ENCODE results near the gene NFE2.
"Not testable (repeated sequence)": the region's sequence is repeated elsewhere in the genome, so short reads cannot be mapped to it uniquely, and the experiment has no call there.

Gene NFE2

DNA sequence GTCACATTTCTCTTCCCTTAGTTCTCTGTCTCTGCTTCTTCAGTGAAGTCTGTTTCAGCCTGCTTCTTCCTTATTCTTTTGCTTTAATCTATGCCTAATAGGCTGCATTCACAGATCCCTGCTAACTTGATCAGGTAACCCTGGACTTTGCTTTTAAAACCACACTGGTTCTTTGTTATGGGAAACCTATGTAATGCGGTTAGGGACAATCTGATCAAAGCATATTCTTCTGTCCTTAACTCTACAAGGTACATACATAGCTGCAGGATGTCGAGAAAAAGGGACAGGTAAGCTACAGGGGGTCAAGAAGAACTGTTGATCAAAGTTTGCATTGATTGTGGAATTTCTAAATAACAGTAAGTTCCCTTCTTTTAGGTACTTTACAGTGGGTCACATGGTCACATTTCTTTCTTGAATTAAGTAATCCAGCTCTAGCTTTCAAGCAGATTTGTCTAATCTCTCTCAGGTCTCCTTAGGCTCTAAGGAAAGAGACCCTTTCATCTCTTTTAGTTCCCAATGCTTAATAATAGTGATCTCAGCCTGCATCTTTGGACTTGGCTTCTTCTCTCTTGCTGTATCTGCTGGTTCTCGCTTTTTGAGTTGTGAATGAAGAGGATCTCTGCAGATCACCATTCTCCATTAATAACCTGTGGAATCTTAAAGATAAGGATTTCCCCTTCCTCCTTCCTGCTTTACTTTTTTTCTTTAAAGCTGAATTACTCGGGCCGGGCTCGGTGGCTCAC lies 28.0 kb upstream of the NFE2 start:
- H3K4me3 ChIP-seq (ENCODE audit: low read depth, low read length), result no peak overlapping the region
- TF ChIP-seq, protein P1, sequence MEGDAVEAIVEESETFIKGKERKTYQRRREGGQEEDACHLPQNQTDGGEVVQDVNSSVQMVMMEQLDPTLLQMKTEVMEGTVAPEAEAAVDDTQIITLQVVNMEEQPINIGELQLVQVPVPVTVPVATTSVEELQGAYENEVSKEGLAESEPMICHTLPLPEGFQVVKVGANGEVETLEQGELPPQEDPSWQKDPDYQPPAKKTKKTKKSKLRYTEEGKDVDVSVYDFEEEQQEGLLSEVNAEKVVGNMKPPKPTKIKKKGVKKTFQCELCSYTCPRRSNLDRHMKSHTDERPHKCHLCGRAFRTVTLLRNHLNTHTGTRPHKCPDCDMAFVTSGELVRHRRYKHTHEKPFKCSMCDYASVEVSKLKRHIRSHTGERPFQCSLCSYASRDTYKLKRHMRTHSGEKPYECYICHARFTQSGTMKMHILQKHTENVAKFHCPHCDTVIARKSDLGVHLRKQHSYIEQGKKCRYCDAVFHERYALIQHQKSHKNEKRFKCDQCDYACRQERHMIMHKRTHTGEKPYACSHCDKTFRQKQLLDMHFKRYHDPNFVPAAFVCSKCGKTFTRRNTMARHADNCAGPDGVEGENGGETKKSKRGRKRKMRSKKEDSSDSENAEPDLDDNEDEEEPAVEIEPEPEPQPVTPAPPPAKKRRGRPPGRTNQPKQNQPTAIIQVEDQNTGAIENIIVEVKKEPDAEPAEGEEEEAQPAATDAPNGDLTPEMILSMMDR (IDR thresholded peaks at IDR 0.05; ENCODE audit: low read depth, low read length), result no peak

DNA sequence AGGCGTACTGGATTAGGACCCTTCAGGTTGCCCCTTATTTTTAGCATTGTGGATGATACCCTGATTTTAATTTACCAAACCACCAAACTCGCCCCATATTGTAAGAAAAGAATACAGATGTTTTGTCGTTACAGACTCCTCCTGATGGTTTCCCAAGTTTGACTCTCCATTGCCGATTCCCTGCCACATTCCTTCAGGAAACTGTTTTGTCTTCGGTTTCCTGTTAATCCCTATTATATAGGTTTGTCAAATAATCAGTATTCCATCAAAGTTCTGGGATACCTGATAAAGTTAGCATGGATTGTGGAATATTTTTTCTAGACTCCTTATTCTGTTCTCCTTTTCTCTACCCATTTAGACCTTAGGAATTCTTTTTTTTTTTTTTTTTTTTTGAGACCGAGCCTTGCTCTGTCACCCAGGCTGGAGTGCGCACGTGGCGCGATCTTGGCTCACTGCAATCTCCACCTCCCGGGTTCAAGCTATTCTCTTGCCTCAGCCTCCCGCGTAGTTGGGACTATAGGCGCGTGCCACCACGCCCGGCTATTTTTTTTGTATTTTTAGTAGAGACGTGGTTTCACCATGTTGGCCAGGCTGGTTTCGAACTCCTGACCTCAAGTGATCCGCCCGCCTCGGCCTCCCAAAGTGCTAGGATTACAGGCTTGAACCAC lies 24.8 kb upstream of the NFE2 start:
- peak overlapping the region; percentile 99 for H3K4me3 ChIP-seq (ENCODE audit: low read depth, low read length)

DNA sequence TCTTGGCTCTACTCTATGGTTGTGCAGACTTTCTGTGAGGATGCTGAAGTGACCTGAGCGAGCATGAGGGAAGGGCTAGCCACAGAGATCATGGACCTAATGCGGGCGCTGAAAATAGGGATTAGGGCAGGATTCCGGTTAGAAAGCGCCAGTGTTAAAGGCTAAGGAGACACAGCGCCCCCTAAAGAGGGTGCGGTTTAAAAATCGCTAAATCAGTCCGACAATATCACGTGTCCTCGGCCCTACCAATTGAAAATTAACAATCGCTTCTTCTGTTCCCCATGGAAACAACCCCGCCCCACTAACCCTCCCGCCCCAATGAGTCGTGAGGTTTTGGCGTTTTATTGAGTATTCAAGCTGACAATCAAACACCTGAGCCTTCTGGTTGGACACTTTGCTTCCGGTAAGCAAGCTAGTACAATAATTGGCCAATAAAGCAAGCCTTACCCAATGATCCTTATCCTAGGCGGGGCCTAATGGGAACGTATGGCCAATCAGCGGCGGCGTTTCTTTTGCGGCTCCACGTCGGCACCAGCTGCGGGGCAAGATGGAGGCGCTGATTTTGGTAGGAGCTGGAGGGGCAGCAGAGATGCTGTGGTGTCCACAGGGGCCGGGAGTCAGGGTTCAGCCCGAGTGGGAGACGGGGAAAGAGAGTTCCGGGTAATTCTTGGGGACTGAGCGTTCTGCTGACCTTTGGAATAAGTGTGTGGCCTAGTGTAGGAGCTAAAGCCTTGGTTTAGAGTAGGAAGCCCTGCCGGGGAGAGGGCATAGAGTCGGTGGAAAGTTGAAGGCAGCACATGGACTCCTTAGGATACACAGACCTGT lies 24.0 kb upstream of the NFE2 start, which contains the start of gene COPZ1:
COPZ1 (plus strand) TSS at position 515 of the 825 bp plus-strand sequence; CDS start at position 548, 33 bp downstream.
- TF ChIP-seq, protein P1 (IDR thresholded peaks at IDR 0.05; ENCODE audit: low read depth, low read length), result peak; percentile 65

DNA sequence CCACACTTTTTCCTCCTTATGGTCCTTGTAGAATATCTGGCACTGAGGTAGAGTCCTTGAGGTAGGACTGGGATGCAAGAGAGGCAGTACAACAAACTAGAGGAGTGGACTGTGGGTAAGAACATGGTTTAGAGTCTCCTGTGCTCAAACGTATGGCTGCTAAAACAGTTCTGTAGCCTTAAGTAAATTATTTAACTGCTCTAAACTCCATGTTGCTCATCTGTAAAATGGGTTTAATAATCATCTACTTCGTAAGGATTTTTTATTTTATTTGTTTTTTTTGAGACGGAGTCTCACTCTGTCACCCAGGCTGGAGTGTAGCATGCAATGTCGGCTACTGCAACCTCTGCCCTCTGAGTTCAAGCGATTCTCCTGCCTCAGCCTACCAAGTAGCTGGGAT lies 20.5 kb upstream of the NFE2 start:
- TF ChIP-seq, protein P1 (IDR thresholded peaks at IDR 0.05; ENCODE audit: low read depth, low read length), result no peak
- no peak overlapping the region for H3K4me3 ChIP-seq (ENCODE audit: low read depth, low read length)

More for the DNA sequence above, 24.0 kb upstream of the NFE2 start, which contains the start of gene COPZ1:
- H3K4me3 ChIP-seq (ENCODE audit: low read depth, low read length), result peak within 1 kb of the TSS; percentile 99

DNA sequence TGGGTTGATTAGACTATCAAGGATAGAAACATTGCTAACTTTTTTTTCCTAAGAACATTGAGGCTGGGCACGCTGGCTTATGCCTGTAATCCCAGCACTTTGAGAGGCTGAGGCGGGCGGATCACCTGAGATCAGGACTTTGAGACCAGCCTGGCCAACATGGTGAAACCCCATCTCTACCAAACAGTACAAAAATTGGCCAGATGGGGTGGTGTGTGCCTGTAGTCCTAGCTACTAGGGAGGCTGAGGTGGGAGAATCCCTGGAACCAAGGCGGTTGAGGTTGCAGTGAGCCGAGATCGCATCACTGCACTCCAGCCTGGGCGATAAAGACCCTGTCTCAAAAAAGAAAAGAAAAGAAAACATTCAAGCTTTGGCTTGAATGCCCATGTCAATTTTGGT lies 11.5 kb upstream of the NFE2 start:
- not testable (repeated sequence) for H3K4me3 ChIP-seq (ENCODE audit: low read depth, low read length)

DNA sequence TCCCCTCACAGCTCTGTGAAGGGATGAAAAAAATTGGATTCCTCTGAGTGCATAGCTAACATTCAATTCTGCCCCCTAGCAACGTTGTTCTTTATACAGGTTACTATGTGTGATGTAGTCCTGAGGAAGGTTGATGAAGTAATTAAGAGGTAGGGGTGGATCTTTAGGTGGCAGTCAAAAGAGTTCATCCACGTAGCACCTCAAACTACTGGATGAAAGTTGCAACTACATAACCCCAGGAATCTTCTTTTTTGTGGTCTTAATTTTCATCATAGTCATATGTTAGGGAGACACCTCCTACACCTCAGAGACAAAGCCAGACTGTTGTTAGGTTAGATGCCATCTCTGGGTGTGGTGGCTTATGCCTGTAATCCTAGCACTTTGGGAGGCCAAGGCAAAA lies 10.2 kb upstream of the NFE2 start:
- TF ChIP-seq, protein P1 (IDR thresholded peaks at IDR 0.05; ENCODE audit: low read depth, low read length), result no peak
- H3K4me3 ChIP-seq (ENCODE audit: low read depth, low read length), result no peak overlapping the region

DNA sequence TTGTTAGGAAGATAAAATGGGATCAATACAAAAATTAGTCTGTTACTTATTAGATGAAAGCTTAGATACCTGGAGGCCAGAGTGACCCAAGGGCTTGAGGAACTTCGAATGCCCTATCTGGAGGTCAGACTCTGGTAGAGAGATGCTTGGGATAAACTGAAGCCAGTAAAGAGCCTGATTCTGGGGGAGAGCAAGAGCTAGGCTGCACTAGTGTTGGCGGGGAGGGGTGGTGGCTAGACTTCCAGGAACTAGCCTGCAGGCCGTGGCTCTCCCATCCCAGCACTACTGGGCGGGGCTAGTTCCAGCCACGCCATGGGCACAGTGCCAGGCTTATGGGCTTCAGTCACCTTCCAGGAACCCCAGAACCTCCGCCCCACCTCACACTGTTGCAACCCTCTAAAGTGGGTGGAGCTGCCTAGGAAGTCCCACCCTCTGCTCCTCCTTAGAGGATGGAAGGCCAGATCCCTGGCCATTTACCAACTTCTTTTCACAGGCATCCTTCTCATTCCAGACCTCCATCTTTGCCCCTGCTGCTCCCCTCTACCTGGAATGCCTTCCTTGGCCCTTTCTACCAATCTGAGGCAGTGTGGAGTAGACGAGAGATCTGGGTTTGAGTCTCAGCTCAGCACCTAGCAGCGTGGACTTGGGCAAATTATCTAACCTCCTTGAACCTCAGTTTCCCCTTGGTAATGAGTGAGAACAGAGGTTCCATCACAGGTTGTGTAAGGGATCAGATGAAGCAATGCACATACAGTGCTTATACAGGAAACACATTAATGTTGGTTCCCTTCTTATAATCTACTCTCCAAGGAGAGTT lies 6.3 kb upstream of the NFE2 start:
- no peak overlapping the region for H3K4me3 ChIP-seq (ENCODE audit: low read depth, low read length)
- TF ChIP-seq, protein P1 (IDR thresholded peaks at IDR 0.05; ENCODE audit: low read depth, low read length), result no peak
